Neural progenitor cell (in vitro differentiated cells): ENCODE data around the gene WDR20. TPM values are rescaled to one million over a fixed set of nuclear protein-coding genes. Genes with fewer than 3 reads are reported as not detected.
"Not testable (repeated sequence)": the region's sequence is repeated elsewhere in the genome, so short reads cannot be mapped to it uniquely, and the experiment has no call there.

Experiments
- DNase-seq: peaks from one replicate; pipeline ENCODE4 v3.0.0-alpha.2; 2016; ENCODE audit warnings: low spot score
- H2AFZ ChIP-seq: fragments of 200-600 bp; sonication (generic); replicated peaks from 2 replicates; pipeline ENCODE4 v1.6.1; 2016; ENCODE audit warnings: antibody characterized with exemption
- H3F3A ChIP-seq: fragments of 200-600 bp; sonication (generic); 2 replicates; pipeline ENCODE4 v1.6.1; 2016; ENCODE audit warnings: antibody characterized with exemption, low read depth
- H3K27ac ChIP-seq: fragments of 200-600 bp; sonication (generic); 2 replicates; pipeline ENCODE4 v1.5.1; 2016; ENCODE audit warnings: mild to moderate bottlenecking
- H3K27me3 ChIP-seq: fragments of 200-600 bp; sonication (generic); 2 replicates; pipeline ENCODE4 v1.6.1; 2016; ENCODE audit warnings: mild to moderate bottlenecking, moderate library complexity
- H3K36me3 ChIP-seq: fragments of 200-600 bp; sonication (generic); 2 replicates; pipeline ENCODE4 v1.5.1; 2016
- H3K4me1 ChIP-seq: fragments of 200-600 bp; sonication (generic); 2 replicates; pipeline ENCODE4 v1.6.1; 2016; ENCODE audit warnings: mixed run types
- H3K4me2 ChIP-seq: fragments of 200-600 bp; sonication (generic); 2 replicates; pipeline ENCODE4 v1.6.1; 2016
- H3K4me3 ChIP-seq: fragments of 200-600 bp; sonication (generic); 2 replicates; pipeline ENCODE4 v1.5.1; 2016
- H3K79me2 ChIP-seq: fragments of 200-600 bp; sonication (generic); 2 replicates; pipeline ENCODE4 v1.6.1; 2016; ENCODE audit warnings: low read depth
- H3K9ac ChIP-seq: fragments of 200-600 bp; sonication (generic); 2 replicates; pipeline ENCODE4 v1.6.1; 2016
- H3K9me3 ChIP-seq: fragments of 200-600 bp; sonication (generic); 2 replicates; pipeline ENCODE4 v1.5.1; 2016; ENCODE audit warnings: low read depth
- H4K20me1 ChIP-seq: fragments of 200-600 bp; sonication (generic); 2 replicates; pipeline ENCODE4 v1.6.1; 2016; ENCODE audit warnings: low read depth
- H3K27ac Mint-ChIP-seq: 3 replicates; pipeline ENCODE4 v1.8.0; 2021; ENCODE audit warnings: mixed read lengths
- H3K27me3 Mint-ChIP-seq: 2 replicates; pipeline ENCODE4 v1.8.0; 2022; ENCODE audit warnings: low read depth, mild to moderate bottlenecking, inconsistent platforms, moderate library complexity, mixed read lengths; ENCODE audit not compliant: insufficient read depth
- H3K36me3 Mint-ChIP-seq: 3 replicates; pipeline ENCODE4 v1.8.0; 2021; ENCODE audit warnings: mixed read lengths
- H3K4me1 Mint-ChIP-seq: 3 replicates; pipeline ENCODE4 v1.8.0; 2021; ENCODE audit warnings: mixed read lengths
- H3K4me3 Mint-ChIP-seq: 3 replicates; pipeline ENCODE4 v1.8.0; 2021; ENCODE audit warnings: mild to moderate bottlenecking, moderate library complexity, mixed read lengths
- H3K9me3 Mint-ChIP-seq: 3 replicates; pipeline ENCODE4 v1.8.0; 2020; ENCODE audit warnings: mixed read lengths
- CTCF ChIP-seq: fragments of 200-600 bp; sonication (generic); IDR thresholded peaks from 2 replicates; pipeline ENCODE4 v1.5.1; 2017; ENCODE audit warnings: antibody characterized with exemption, mild to moderate bottlenecking
- EZH2 ChIP-seq: fragments of 200-600 bp; sonication (generic); IDR thresholded peaks from 2 replicates; pipeline ENCODE4 v1.6.1; 2017; ENCODE audit warnings: antibody characterized with exemption, mild to moderate bottlenecking, moderate library complexity
- EZH2phosphoT487 ChIP-seq: fragments of 200-600 bp; sonication (generic); IDR thresholded peaks from 2 replicates; pipeline ENCODE4 v1.6.1; 2017; ENCODE audit warnings: antibody characterized with exemption
- total RNA-seq: library from RNA; depleted of rRNA; stranded (reverse); fragments of >200 nt; gene quantifications from 2 replicates; pipeline ENCODE4 v1.2.3, GENCODE V29; 2015; ENCODE audit warnings: low replicate concordance

The WDR20 gene
- total RNA-seq, 1 donor from 2014 or later: 22.4 TPM

DNA sequence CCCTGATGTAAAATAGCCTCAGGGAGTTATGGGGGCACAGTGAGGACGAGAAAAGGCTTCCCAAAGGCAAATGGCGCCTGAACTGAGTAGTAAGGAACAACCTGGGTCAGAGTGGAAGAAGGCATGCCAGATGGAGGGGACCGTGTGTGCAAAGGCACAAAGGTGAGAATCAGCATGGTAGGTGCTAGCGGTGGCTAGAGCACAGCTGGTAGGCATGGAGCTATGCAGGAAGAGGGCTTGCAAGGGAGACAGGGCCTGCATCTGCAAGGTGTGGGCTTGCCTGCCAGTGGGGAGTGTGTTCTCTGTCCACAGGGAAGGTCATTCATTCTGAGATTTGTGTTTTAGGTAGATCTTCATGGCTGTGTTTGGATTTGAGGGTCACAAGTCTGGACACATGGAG is 34.3 kb upstream of the WDR20 start:
- Histone ChIP-seq H3F3A (no peaks in the 10 kb centered on the region), H3K9me3 (no peaks in the 10 kb centered on the region), H3K79me2 (no peaks in the 10 kb centered on the region), H4K20me1 (no peaks in the 10 kb centered on the region), H3K4me2 (no peak overlapping the region), H3K36me3 (no peaks in the 10 kb centered on the region), H3K4me1 (no peaks in the 10 kb centered on the region), H3K27me3 (no peaks in the 10 kb centered on the region), H3K27ac (no peak overlapping the region), H3K4me3 (no peak overlapping the region), H3K9ac (no peak overlapping the region), H2AFZ (no peak overlapping the region)
- TF ChIP-seq EZH2phosphoT487 (no peak), CTCF (no peak), EZH2 (no peak)
- no peaks in the 10 kb centered on the region for H3K36me3 Mint-ChIP-seq
- H3K4me3 Mint-ChIP-seq: no peak overlapping the region
- no peak overlapping the region for H3K27ac Mint-ChIP-seq
- DNase-seq: no peak
- H3K27me3 Mint-ChIP-seq: no peaks in the 10 kb centered on the region
- peaks cover 11% of the 10 kb centered on the region for H3K4me1 Mint-ChIP-seq
- H3K9me3 Mint-ChIP-seq: peaks cover 5% of the 10 kb centered on the region

DNA sequence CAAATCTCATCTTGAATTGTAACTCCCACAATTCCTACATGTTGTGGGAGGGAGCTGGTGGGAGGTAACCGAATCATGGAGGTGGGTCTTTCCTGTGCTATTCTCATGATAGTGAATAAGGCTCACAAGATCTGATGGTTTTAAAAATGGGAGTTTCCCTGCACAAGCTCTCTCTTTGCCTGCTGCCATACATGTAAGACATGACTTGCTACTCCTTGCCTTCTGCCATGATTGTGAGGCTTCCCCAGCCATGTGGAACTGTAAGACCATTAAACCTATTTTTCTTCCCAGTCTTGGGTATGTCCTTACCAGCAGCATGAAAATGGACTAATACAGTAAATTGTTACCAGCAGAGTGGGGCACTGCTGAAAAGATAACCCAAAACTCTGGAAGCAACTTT is 30.4 kb upstream of the WDR20 start:
- not testable (repeated sequence) for H3K4me3 ChIP-seq, DNase-seq, H3K4me1 Mint-ChIP-seq, H3K4me2 ChIP-seq, H3K4me1 ChIP-seq, H3F3A ChIP-seq, H3K79me2 ChIP-seq, H3K27me3 Mint-ChIP-seq, H3K9ac ChIP-seq, H4K20me1 ChIP-seq, H3K27ac ChIP-seq, H3K36me3 Mint-ChIP-seq, H2AFZ ChIP-seq, H3K4me3 Mint-ChIP-seq, H3K9me3 ChIP-seq, H3K27ac Mint-ChIP-seq, H3K27me3 ChIP-seq, H3K36me3 ChIP-seq
- peaks cover 18% of the 10 kb centered on the region for H3K9me3 Mint-ChIP-seq

DNA sequence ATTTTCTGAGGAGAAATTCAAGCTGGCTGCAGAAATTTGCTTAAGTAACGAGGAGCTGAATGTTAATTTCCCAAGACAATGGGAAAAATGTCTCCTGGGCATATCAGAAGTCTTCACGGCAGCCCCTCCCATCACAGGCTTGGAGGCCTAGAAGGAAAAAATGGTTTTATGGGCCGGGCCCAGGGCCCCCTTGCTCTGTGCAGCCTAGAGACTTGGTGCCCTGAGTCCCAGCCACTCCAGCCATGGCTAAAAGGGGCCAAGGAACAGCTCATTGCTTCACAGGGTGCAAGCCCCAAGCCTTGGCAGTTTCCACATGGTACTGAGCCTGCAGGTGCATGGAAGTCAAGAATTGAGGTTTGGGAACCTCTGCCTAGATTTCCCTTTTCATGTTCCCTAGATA is 28.6 kb upstream of the WDR20 start:
- no peaks in the 10 kb centered on the region for H3F3A ChIP-seq
- H4K20me1 ChIP-seq: no peaks in the 10 kb centered on the region
- no peak overlapping the region for H2AFZ ChIP-seq
- peaks cover 18% of the 10 kb centered on the region for H3K9me3 Mint-ChIP-seq
- H3K4me1 ChIP-seq: no peaks in the 10 kb centered on the region
- no peaks in the 10 kb centered on the region for H3K27me3 Mint-ChIP-seq
- no peaks in the 10 kb centered on the region for H3K36me3 ChIP-seq
- no peaks in the 10 kb centered on the region for H3K27me3 ChIP-seq
- no peaks in the 10 kb centered on the region for H3K36me3 Mint-ChIP-seq
- H3K4me2 ChIP-seq: no peak overlapping the region
- no peak overlapping the region for H3K27ac Mint-ChIP-seq
- no peak overlapping the region for H3K4me3 ChIP-seq
- H3K79me2 ChIP-seq: no peaks in the 10 kb centered on the region
- no peak overlapping the region for H3K4me3 Mint-ChIP-seq
- TF ChIP-seq EZH2phosphoT487 (no peak), CTCF (no peak), EZH2 (no peak)
- no peak overlapping the region for H3K9ac ChIP-seq
- no peak for DNase-seq
- H3K27ac ChIP-seq: no peak overlapping the region
- peaks cover 2% of the 10 kb centered on the region for H3K4me1 Mint-ChIP-seq
- H3K9me3 ChIP-seq: no peaks in the 10 kb centered on the region

- Histone ChIP-seq H3K36me3 (no peaks in the 10 kb centered on the region), H3K9ac (no peak overlapping the region), H3K4me1 (no peaks in the 10 kb centered on the region), H3K27ac (no peak overlapping the region), H3F3A (no peaks in the 10 kb centered on the region), H3K4me3 (no peak overlapping the region), H4K20me1 (no peaks in the 10 kb centered on the region), H3K4me2 (no peak overlapping the region), H3K27me3 (no peaks in the 10 kb centered on the region), H2AFZ (no peak overlapping the region), H3K9me3 (no peaks in the 10 kb centered on the region), H3K79me2 (no peaks in the 10 kb centered on the region)
- no peak overlapping the region for H3K27ac Mint-ChIP-seq
- H3K4me1 Mint-ChIP-seq: no peaks in the 10 kb centered on the region
- no peak overlapping the region for H3K4me3 Mint-ChIP-seq
- DNase-seq: no peak
- H3K9me3 Mint-ChIP-seq: peaks cover 4% of the 10 kb centered on the region
- no peaks in the 10 kb centered on the region for H3K27me3 Mint-ChIP-seq
- TF ChIP-seq EZH2phosphoT487 (no peak), CTCF (no peak), EZH2 (no peak)
- no peaks in the 10 kb centered on the region for H3K36me3 Mint-ChIP-seq
These were observed 23.1 kb upstream of the WDR20 start for GRCh38 chr14:102116361-102117180.
